Posterior vena cava (tissue), 2 donors: ENCODE results near the gene SRSF6. TPM values are rescaled to one million over a fixed set of nuclear protein-coding genes. Genes with fewer than 3 reads are reported as not detected.

Source experiments
- total RNA-seq, 2 donors: library from RNA; stranded (reverse); fragmentation: NEBNext Ultra II Directional; extraction: Animal tissue kit (Norgen Biotek cat#: 25700); gene quantifications; one replicate each; pipeline ENCODE4 v1.2.1, GENCODE V29; 2021
- donor health status: DM: yes; HTN: yes; CAD: no.
- donor health status: DM: yes; HTN: yes; CAD: no.

Gene SRSF6
- total RNA-seq, 2 donors from 2014 or later = 58.5 to 70.4 TPM

Other genes with a start within 250 kb of the SRSF6 start
- gene L3MBTL1, start 49.8 kb downstream of the SRSF6 start, total RNA-seq = 1 to 10 TPM; 6.7 to 7.1 TPM
- 1 to 10 TPM in 1 of 2 donors, under 1 TPM in 1; 0.76 to 1.3 TPM for gene SGK2, start 101.1 kb downstream of the SRSF6 start, total RNA-seq
- 10 to 100 TPM; 26.7 to 30.1 TPM for gene IFT52, start 133.0 kb downstream of the SRSF6 start, total RNA-seq
- under 1 TPM; 0.24 to 0.60 TPM for gene MYBL2, start 209.2 kb downstream of the SRSF6 start, total RNA-seq